LNCaP clone FGC (cell line): Measurements from ENCODE around the gene ARHGAP4.

Experiments
- DNase-seq: peaks from one replicate; pipeline ENCODE4 v3.0.0-alpha.2; 2011; ENCODE audit warnings: low read depth
- H3K4me3 ChIP-seq: 2 replicates; pipeline ENCODE4 v1.5.1; 2011; ENCODE audit warnings: mild to moderate bottlenecking, low read depth, low read length, control low read depth
- CTCF ChIP-seq: IDR thresholded peaks from 2 replicates; pipeline ENCODE4 v1.5.1; 2012; ENCODE audit warnings: mild to moderate bottlenecking; ENCODE audit not compliant: control insufficient read depth, insufficient read depth; ENCODE audit errors: extremely low read depth

The ARHGAP4 gene

GRCh38 chrX:153926552-153926857 is 441 bp upstream of the ARHGAP4 start:
- no peak for DNase-seq
- H3K4me3 ChIP-seq: no peak overlapping the region
- no peak for TF ChIP-seq CTCF

- no peak for DNase-seq
- H3K4me3 ChIP-seq: no peak overlapping the region
- TF ChIP-seq CTCF: no peak
Measured at GRCh38 chrX:153925387-153925738, 701 bp downstream of the ARHGAP4 start.

GRCh38 chrX:153924149-153924861 is 1.8 kb downstream of the ARHGAP4 start:
- no peak overlapping the region for H3K4me3 ChIP-seq
- DNase-seq: no peak

GRCh38 chrX:153922932-153923857 is 2.9 kb downstream of the ARHGAP4 start:
- no peak for DNase-seq
- peak; percentile 61 for TF ChIP-seq CTCF
- no peak overlapping the region for H3K4me3 ChIP-seq

More at GRCh38 chrX:153924149-153924861, 1.8 kb downstream of the ARHGAP4 start:
- TF ChIP-seq CTCF: 0 out of 2 replicates have a peak, but pooled peaks have one; percentile 15

- no peak for TF ChIP-seq CTCF
- H3K4me3 ChIP-seq: no peak overlapping the region
- no peak for DNase-seq
Measured at GRCh38 chrX:153921511-153922446, 4.3 kb downstream of the ARHGAP4 start.

GRCh38 chrX:153921070-153921469 is 5.0 kb downstream of the ARHGAP4 start:
- TF ChIP-seq CTCF: no peak
- no peak for DNase-seq
- H3K4me3 ChIP-seq: no peak overlapping the region
